BLaER1 (cell line): ENCODE data around the gene LRMDA.

ENCODE experiments used
- H3K27ac ChIP-seq: shearing (Covaris generic); formaldehyde crosslinking; 2 replicates; pipeline ENCODE4 v1.8.1; 2022
- H3K27me3 ChIP-seq: shearing (Covaris generic); formaldehyde crosslinking; 2 replicates; pipeline ENCODE4 v1.8.1; 2022
- H3K36me3 ChIP-seq: shearing (Covaris generic); formaldehyde crosslinking; 2 replicates; pipeline ENCODE4 v1.8.1; 2022
- H3K4me1 ChIP-seq: shearing (Covaris generic); formaldehyde crosslinking; 2 replicates; pipeline ENCODE4 v1.8.1; 2022
- H3K4me2 ChIP-seq: shearing (Covaris generic); formaldehyde crosslinking; 2 replicates; pipeline ENCODE4 v1.8.1; 2022
- H3K4me3 ChIP-seq: shearing (Covaris generic); formaldehyde crosslinking; 2 replicates; pipeline ENCODE4 v1.8.1; 2022
- H3K9ac ChIP-seq: shearing (Covaris generic); formaldehyde crosslinking; 2 replicates; pipeline ENCODE4 v1.8.1; 2022
- H3K9me3 ChIP-seq: shearing (Covaris generic); formaldehyde crosslinking; 2 replicates; pipeline ENCODE4 v1.8.1; 2022
- H4K20me1 ChIP-seq: shearing (Covaris generic); formaldehyde crosslinking; 2 replicates; pipeline ENCODE4 v1.8.1; 2022
- Cebpa-rat ChIP-seq: shearing (Covaris generic); IDR thresholded peaks from 2 replicates; pipeline ENCODE4 v1.8.1; 2022

The LRMDA gene

GRCh38 chr10:75422913-75423312 lies 8.5 kb upstream of the LRMDA start:
- no peak for TF ChIP-seq Cebpa-rat
- Histone ChIP-seq H3K4me1 (no peaks in the 10 kb centered on the region), H3K27me3 (no peaks in the 10 kb centered on the region), H4K20me1 (no peaks in the 10 kb centered on the region), H3K27ac (no peak overlapping the region), H3K4me3 (no peak overlapping the region), H3K4me2 (no peak overlapping the region), H3K9ac (no peak overlapping the region), H3K36me3 (no peaks in the 10 kb centered on the region), H3K9me3 (no peaks in the 10 kb centered on the region)

GRCh38 chr10:75424571-75424970 lies 6.9 kb upstream of the LRMDA start:
- Histone ChIP-seq H3K4me2 (no peak overlapping the region), H3K4me3 (no peak overlapping the region), H3K9ac (no peak overlapping the region), H3K9me3 (no peaks in the 10 kb centered on the region), H3K27me3 (no peaks in the 10 kb centered on the region), H3K27ac (no peak overlapping the region), H3K4me1 (no peaks in the 10 kb centered on the region), H3K36me3 (no peaks in the 10 kb centered on the region), H4K20me1 (no peaks in the 10 kb centered on the region)
- TF ChIP-seq Cebpa-rat = no peak

- H3K27ac ChIP-seq = no peak overlapping the region
- H3K4me1 ChIP-seq = peaks cover 9% of the 10 kb centered on the region
- TF ChIP-seq Cebpa-rat = no peak
- no peaks in the 10 kb centered on the region for H3K27me3 ChIP-seq
- no peaks in the 10 kb centered on the region for H4K20me1 ChIP-seq
- no peaks in the 10 kb centered on the region for H3K36me3 ChIP-seq
- no peak overlapping the region for H3K4me2 ChIP-seq
- H3K9ac ChIP-seq = no peak overlapping the region
- no peaks in the 10 kb centered on the region for H3K9me3 ChIP-seq
- H3K4me3 ChIP-seq = no peak overlapping the region
These were observed 5.9 kb upstream of the LRMDA start for GRCh38 chr10:75425291-75426079.

- Histone ChIP-seq H3K36me3 (no peaks in the 10 kb centered on the region), H3K27me3 (no peaks in the 10 kb centered on the region), H4K20me1 (no peaks in the 10 kb centered on the region), H3K9ac (no peak overlapping the region), H3K9me3 (no peaks in the 10 kb centered on the region), H3K27ac (no peak overlapping the region), H3K4me1 (peaks cover 10% of the 10 kb centered on the region), H3K4me3 (no peak overlapping the region), H3K4me2 (no peak overlapping the region)
- TF ChIP-seq Cebpa-rat = no peak
These were observed 4.5 kb upstream of the LRMDA start for GRCh38 chr10:75426880-75427279.

GRCh38 chr10:75427951-75428350 lies 3.5 kb upstream of the LRMDA start:
- Histone ChIP-seq H3K4me1 (peaks cover 10% of the 10 kb centered on the region), H3K4me3 (no peak overlapping the region), H3K4me2 (no peak overlapping the region), H3K27ac (no peak overlapping the region), H3K27me3 (no peaks in the 10 kb centered on the region), H3K36me3 (no peaks in the 10 kb centered on the region), H3K9me3 (no peaks in the 10 kb centered on the region), H4K20me1 (no peaks in the 10 kb centered on the region), H3K9ac (no peak overlapping the region)
- TF ChIP-seq Cebpa-rat = no peak

GRCh38 chr10:75428434-75429158 lies 2.8 kb upstream of the LRMDA start:
- no peak overlapping the region for H3K9ac ChIP-seq
- no peaks in the 10 kb centered on the region for H4K20me1 ChIP-seq
- no peak overlapping the region for H3K27ac ChIP-seq
- no peaks in the 10 kb centered on the region for H3K9me3 ChIP-seq
- H3K36me3 ChIP-seq = no peaks in the 10 kb centered on the region
- H3K4me2 ChIP-seq = no peak overlapping the region
- no peak overlapping the region for H3K4me3 ChIP-seq
- H3K4me1 ChIP-seq = peaks cover 10% of the 10 kb centered on the region
- H3K27me3 ChIP-seq = no peaks in the 10 kb centered on the region
- TF ChIP-seq Cebpa-rat = no peak

- no peaks in the 10 kb centered on the region for H3K27me3 ChIP-seq
- no peak overlapping the region for H3K27ac ChIP-seq
- no peaks in the 10 kb centered on the region for H3K36me3 ChIP-seq
- no peak overlapping the region for H3K9ac ChIP-seq
- H3K4me2 ChIP-seq = no peak overlapping the region; the same call in 1 of the 2 replicates
- H3K9me3 ChIP-seq = no peaks in the 10 kb centered on the region
- TF ChIP-seq Cebpa-rat = no peak
- H4K20me1 ChIP-seq = no peaks in the 10 kb centered on the region
- peaks cover 10% of the 10 kb centered on the region for H3K4me1 ChIP-seq
- no peak overlapping the region for H3K4me3 ChIP-seq
These were observed 2.1 kb upstream of the LRMDA start for GRCh38 chr10:75429159-75429827.

GRCh38 chr10:75430000-75430763 lies 1.2 kb upstream of the LRMDA start:
- H3K27me3 ChIP-seq = no peaks in the 10 kb centered on the region
- peaks cover 10% of the 10 kb centered on the region for H3K4me1 ChIP-seq
- no peak overlapping the region; the same call in 1 of the 2 replicates for H3K27ac ChIP-seq
- no peak for TF ChIP-seq Cebpa-rat
- H3K36me3 ChIP-seq = no peaks in the 10 kb centered on the region
- H3K4me3 ChIP-seq = no peak overlapping the region
- H3K9me3 ChIP-seq = no peaks in the 10 kb centered on the region
- no peak overlapping the region for H3K9ac ChIP-seq
- no peaks in the 10 kb centered on the region for H4K20me1 ChIP-seq
- peak overlapping the region; percentile 56 for H3K4me2 ChIP-seq

GRCh38 chr10:75432176-75432575 lies 752 bp downstream of the LRMDA start:
- Histone ChIP-seq H3K27ac (no peak overlapping the region), H3K4me1 (peaks cover 10% of the 10 kb centered on the region), H3K36me3 (no peaks in the 10 kb centered on the region), H3K9ac (no peak overlapping the region), H3K27me3 (no peaks in the 10 kb centered on the region), H3K9me3 (no peaks in the 10 kb centered on the region), H4K20me1 (no peaks in the 10 kb centered on the region), H3K4me2 (no peak overlapping the region), H3K4me3 (no peak overlapping the region)
- no peak for TF ChIP-seq Cebpa-rat
